ENCODE results near the gene DMGDH.

Gene DMGDH

GRCh38 chr5:79069488-79070349 lies at the start of gene DMGDH, which contains the start of gene BHMT2:
TSS of gene DMGDH (minus strand) at chr5:79069674. CDS start at chr5:79069620, 54 bp downstream.
TSS of gene BHMT2 (plus strand) at chr5:79069767. CDS start at chr5:79069783, 16 bp downstream.
- DNase-seq: peak; percentile 5

GRCh38 chr5:79112703-79113058 lies 43.2 kb upstream of the DMGDH start:
- no peak for DNase-seq

GRCh38 chr5:79111960-79112702 lies 42.7 kb upstream of the DMGDH start:
- DNase-seq: no peak

GRCh38 chr5:79111387-79111959 lies 42.0 kb upstream of the DMGDH start, which contains the start of gene BHMT:
TSS of gene BHMT (plus strand) at chr5:79111809. CDS start at chr5:79111886, 77 bp downstream.
- DNase-seq: no peak

GRCh38 chr5:79109527-79110492 lies 40.3 kb upstream of the DMGDH start:
- peak; percentile 65 for DNase-seq

GRCh38 chr5:79108792-79109191 lies 39.3 kb upstream of the DMGDH start:
- no peak for DNase-seq

GRCh38 chr5:79108086-79108485 lies 38.6 kb upstream of the DMGDH start:
- no peak for DNase-seq

- DNase-seq: peak; percentile 88
These were observed 37.7 kb upstream of the DMGDH start for GRCh38 chr5:79107020-79107796.

- DNase-seq: no peak
These were observed 36.4 kb upstream of the DMGDH start for GRCh38 chr5:79105868-79106267.

- no peak for DNase-seq
These were observed 24.3 kb upstream of the DMGDH start for GRCh38 chr5:79093762-79094161.

- DNase-seq: no peak
These were observed 21.6 kb upstream of the DMGDH start for GRCh38 chr5:79091064-79091463.

- no peak for DNase-seq
These were observed 19.0 kb upstream of the DMGDH start for GRCh38 chr5:79088507-79088906.

GRCh38 chr5:79086116-79086515 lies 16.6 kb upstream of the DMGDH start:
- no peak for DNase-seq

GRCh38 chr5:79081779-79082178 lies 12.3 kb upstream of the DMGDH start:
- DNase-seq: no peak

GRCh38 chr5:79080804-79081203 lies 11.3 kb upstream of the DMGDH start:
- DNase-seq: no peak

- DNase-seq: no peak
These were observed 8.3 kb upstream of the DMGDH start for GRCh38 chr5:79077680-79078365.

- no peak for DNase-seq
These were observed 7.3 kb upstream of the DMGDH start for GRCh38 chr5:79076819-79077218.

- no peak for DNase-seq
These were observed 6.4 kb upstream of the DMGDH start for GRCh38 chr5:79075646-79076426.

- peak; percentile 1 for DNase-seq
These were observed 5.2 kb upstream of the DMGDH start for GRCh38 chr5:79074641-79075040.

GRCh38 chr5:79070350-79070667 lies 835 bp upstream of the DMGDH start:
- no peak for DNase-seq
